Stimulated activated CD4-positive, alpha-beta T cell treated with anti-CD3 and anti-CD28 coated beads, Interleukin-12 subunit alpha, Interleukin-12 subunit beta, amount 100 ng/mL, for 48 hours (primary cell): Measurements from ENCODE around the gene ITIH4.
A peak's percentile ranks its signal among the peaks of the same experiment; 100 is the strongest.

ENCODE experiments used
- DNase-seq, 3 donors: peaks; one replicate each; pipeline ENCODE4 v3.0.0-alpha.2; 2020; ENCODE audit warnings: low read depth in 2 of 3, low spot score in 1 of 3

The ITIH4 gene

GRCh38 chr3:52849656-52850055 is 19.2 kb upstream of the ITIH4 start:
- no peak for DNase-seq

GRCh38 chr3:52848617-52849016 is 18.1 kb upstream of the ITIH4 start:
- no peak for DNase-seq

GRCh38 chr3:52847726-52848125 is 17.3 kb upstream of the ITIH4 start:
- no peak for DNase-seq

GRCh38 chr3:52847241-52847640 is 16.8 kb upstream of the ITIH4 start:
- DNase-seq: no peak

GRCh38 chr3:52846432-52846965 is 16.0 kb upstream of the ITIH4 start:
- DNase-seq: no peak

GRCh38 chr3:52845691-52846431 is 15.4 kb upstream of the ITIH4 start:
- peak in 1 of 3 donors; percentile 12 for DNase-seq

- no peak for DNase-seq
These were observed 14.7 kb upstream of the ITIH4 start for GRCh38 chr3:52845157-52845556.

GRCh38 chr3:52844290-52844975 is 14.0 kb upstream of the ITIH4 start:
- no peak for DNase-seq

GRCh38 chr3:52843881-52844280 is 13.4 kb upstream of the ITIH4 start:
- no peak for DNase-seq

GRCh38 chr3:52843108-52843865 is 12.8 kb upstream of the ITIH4 start:
- no peak for DNase-seq

- no peak for DNase-seq
These were observed 12.0 kb upstream of the ITIH4 start for GRCh38 chr3:52842424-52842823.

GRCh38 chr3:52841981-52842340 is 11.5 kb upstream of the ITIH4 start:
- DNase-seq: no peak

GRCh38 chr3:52841211-52841980 is 10.9 kb upstream of the ITIH4 start:
- no peak for DNase-seq

- DNase-seq: no peak
These were observed 9.5 kb upstream of the ITIH4 start for GRCh38 chr3:52839892-52840545.

- no peak for DNase-seq
These were observed 8.8 kb upstream of the ITIH4 start for GRCh38 chr3:52839268-52839575.

GRCh38 chr3:52838561-52839267 is 8.2 kb upstream of the ITIH4 start:
- no peak for DNase-seq

- no peak for DNase-seq
These were observed 6.5 kb upstream of the ITIH4 start for GRCh38 chr3:52836986-52837385.

- DNase-seq: no peak
These were observed 6.0 kb upstream of the ITIH4 start for GRCh38 chr3:52836471-52836845.

GRCh38 chr3:52835766-52836470 is 5.4 kb upstream of the ITIH4 start:
- no peak for DNase-seq
